ENCODE data around the gene KCNK18. TPM values are rescaled to one million over a fixed set of nuclear protein-coding genes. Genes with fewer than 3 reads are reported as not detected.
"Not testable (repeated sequence)": the region's sequence is repeated elsewhere in the genome, so short reads cannot be mapped to it uniquely, and the experiment has no call there.

Gene KCNK18
- total RNA-seq, 1 experiment from 2014 or later = not detected

DNA sequence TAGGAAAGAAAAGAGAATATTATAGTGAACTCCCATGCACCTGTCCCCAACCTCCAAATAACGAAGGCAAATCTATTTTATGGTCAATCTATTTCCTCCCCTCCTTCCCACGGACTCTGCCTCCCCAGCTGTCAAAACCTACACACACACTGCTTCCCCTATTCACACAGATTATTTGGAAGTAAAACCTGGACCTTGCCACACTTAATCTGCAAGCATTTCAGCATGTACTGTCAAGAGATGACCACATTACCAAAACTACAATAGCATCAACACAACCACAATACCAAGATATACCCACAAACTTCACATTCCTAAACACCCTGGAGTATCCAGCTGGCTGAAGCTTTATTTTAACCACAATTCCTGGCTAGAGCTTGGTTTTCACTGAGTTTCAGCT lies 27.8 kb upstream of the KCNK18 start:
- DNase-seq (ENCODE audit: extremely low read depth, low read depth) = no peak

DNA sequence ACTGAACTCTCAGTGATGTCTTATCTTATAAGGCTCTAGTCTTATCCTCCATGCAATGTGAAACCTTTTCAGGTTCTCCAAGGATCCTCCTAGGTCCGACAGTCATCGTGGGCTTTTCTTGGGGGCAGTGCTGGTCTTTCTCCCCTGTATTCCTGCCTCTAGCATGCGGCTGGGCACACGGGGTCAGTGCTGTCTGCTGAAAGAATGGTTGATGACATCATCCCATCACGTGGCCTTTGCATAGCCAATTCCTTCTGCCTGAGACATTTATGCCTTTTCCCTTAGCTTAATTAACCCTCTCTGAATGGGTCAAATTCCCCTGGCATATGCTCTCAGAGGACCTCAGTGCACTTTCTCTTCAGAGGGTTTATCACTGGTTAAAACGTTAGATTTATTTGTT lies 27.0 kb upstream of the KCNK18 start:
- DNase-seq (ENCODE audit: extremely low read depth, low read depth) = no peak

DNA sequence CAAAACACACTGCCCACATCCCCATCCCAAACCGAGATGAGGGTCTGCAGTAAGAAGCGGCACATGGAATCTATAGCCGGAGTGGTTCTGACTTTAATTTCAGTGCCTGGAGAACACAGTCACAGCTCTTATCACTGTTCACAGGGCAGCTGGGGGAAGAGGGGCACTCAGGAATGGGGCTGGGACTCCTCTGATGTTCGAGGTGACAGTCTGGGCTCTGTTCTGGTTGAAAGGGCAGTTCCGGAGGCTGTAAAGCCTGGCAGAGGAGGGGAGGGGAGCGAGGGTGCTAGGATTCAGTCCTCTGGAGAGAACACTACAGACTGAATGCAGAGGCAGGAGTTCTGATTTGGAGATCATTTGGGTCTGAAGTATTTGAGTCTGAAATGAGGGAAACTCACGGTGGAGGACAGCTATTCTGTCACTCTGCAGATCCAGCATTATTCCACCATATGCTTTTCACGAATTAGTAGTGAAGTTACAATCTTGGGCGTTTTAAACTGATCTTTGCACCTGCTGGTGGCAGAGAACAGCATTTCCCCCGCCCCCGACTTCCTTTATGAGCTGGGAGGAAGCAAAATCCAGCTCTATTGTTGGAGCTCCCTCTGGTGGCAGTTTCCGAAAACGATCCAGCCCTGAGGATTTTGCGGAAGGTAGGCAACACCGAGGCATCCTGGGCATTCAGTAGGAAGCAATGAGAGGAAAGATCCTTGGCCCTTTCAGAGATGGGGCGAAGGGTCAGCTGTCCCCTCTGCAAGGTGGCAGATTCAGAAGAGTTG lies 22.7 kb upstream of the KCNK18 start:
- peak; percentile 82 for DNase-seq (ENCODE audit: extremely low read depth, low read depth)

DNA sequence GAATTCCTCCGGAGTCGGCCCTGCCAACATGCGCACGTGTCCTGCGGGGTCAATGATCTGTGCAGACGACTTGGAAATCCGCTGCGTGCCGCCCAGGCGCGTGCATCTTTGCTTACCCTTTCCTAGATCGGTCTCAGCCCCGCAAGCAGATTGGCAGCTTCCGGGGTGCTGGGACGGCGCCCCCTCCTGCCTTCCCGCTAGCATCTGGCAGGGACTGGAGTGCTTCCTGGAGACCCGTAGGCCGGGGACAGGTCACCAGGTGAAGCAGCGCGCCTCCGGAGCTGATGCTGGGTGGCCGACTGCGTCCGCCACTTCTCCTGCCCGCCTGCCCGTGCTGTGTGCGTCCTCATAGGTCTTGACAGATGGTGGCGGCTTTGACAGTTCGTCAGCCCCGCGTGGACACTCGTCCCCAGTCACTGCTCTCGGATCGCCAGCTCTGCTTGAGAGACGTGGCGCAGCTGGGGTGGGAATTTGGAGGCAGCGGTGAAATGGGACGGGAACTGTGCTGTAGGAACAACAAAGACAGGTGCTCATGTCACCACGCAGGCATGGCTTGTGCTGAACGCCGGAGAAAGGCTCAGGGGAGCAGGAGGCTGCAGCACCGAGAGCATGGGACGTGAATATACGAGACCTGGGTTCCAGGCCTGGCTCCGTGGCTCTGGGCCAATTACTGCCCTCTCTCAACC lies 21.9 kb upstream of the KCNK18 start:
- DNase-seq (ENCODE audit: extremely low read depth, low read depth) = no peak

DNA sequence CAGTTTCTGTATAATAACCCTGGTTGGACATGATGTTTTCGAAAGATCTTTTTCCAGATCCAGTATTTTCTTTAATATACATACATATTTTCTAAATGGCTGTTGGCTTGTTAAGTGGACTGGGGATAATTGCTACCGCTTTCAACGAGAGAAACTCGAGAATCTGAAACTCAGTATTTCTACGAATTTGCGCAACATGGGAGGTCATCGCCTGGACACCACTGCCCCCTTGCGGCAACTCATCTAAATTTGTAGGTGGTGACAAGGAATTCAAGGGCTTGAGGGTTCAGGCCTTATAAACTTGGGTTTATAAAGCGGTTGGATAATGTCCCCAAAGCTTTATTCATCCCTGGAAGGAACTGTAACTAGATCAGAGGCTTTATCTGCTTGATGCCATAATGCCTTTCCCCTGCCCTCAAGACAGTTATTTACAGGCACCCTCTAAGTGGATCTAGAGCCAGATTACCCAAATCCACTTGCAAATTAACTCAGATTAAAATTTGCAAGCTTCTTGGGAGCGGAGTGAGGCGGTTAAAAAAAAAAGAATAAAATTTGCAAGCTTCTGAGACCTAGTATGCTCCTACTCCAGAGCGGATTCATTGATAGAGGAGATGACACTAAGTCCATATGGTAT lies 21.3 kb upstream of the KCNK18 start:
- peak; percentile 74 for DNase-seq (ENCODE audit: extremely low read depth, low read depth)

DNA sequence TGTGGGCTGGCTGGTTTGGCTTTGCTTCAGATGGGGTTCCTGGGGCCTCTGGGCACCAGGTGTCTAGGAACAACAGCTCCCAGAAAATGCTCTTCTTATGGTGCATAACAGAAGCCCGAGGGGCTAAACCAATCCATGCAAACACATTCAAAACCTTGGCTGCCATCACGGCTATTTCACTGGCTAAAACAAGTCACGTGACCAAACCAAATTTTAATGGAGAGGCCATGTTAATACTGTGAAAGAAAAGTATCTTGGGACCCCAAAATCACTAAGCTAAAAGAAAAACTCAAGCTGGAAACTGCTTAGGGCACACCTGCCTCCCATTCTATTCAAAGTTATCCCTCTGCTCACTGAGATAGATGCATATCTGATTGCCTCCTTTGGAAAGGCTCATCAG lies 19.1 kb upstream of the KCNK18 start:
- DNase-seq (ENCODE audit: extremely low read depth, low read depth) = no peak

DNA sequence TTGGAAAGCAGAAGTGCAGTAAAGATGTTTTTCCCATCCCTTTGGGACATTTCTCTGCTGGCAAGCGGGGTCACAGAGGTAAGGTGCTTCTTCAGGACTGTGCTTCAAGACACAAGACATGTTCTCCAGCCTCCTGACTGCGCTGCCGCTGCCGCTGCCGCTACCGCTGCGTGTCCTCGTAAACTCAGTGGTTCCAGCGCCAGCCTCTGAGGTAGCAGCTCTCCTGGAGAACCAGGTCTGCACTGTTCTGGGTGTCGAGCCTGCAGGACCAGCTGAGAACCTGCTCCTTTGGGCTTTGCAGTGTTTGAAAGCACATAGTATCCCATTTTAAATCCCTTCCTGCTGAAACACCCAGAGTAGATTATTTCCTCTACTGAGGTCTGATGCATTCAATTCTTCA lies 13.0 kb upstream of the KCNK18 start:
- no peak for DNase-seq (ENCODE audit: extremely low read depth, low read depth)

DNA sequence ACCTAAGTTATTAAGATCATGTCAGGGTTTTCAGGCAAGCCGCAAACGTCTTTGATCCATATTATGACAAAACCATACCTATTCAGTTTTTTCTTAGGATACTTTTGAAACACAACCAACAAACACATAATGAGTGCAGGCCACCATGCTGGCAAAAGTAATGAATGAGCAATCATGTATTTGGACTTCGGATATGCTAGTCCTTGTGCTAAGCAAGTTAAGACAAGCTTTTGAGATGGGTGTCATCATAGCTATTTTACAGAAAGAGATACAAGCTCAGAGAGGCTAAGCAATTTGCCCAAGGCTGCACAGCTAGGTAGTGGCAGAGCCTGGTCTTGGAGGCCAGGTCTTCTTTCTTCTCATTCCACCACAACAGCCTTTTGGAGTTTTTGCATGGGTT lies 12.5 kb upstream of the KCNK18 start:
- no peak for DNase-seq (ENCODE audit: extremely low read depth, low read depth)

DNA sequence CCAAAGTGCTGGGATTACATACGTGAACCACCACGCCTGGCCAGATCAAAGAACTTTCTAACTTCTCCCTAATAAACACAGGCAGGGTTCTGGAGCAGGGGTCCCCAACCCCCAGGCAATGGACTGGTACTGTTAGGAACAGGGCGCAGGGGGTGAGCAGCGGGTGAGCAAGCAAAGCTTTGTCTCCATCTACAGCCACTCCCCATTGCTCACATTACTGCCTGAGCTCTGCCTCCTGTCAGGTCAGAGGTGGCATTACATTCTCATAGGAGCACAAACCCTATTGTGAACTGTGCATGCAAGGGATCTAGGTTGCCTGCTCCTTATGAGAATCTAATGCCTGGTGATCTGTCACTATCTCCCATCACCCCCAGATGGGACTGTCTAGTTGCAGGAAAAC lies 11.5 kb upstream of the KCNK18 start:
- DNase-seq (ENCODE audit: extremely low read depth, low read depth) = not testable (repeated sequence)

DNA sequence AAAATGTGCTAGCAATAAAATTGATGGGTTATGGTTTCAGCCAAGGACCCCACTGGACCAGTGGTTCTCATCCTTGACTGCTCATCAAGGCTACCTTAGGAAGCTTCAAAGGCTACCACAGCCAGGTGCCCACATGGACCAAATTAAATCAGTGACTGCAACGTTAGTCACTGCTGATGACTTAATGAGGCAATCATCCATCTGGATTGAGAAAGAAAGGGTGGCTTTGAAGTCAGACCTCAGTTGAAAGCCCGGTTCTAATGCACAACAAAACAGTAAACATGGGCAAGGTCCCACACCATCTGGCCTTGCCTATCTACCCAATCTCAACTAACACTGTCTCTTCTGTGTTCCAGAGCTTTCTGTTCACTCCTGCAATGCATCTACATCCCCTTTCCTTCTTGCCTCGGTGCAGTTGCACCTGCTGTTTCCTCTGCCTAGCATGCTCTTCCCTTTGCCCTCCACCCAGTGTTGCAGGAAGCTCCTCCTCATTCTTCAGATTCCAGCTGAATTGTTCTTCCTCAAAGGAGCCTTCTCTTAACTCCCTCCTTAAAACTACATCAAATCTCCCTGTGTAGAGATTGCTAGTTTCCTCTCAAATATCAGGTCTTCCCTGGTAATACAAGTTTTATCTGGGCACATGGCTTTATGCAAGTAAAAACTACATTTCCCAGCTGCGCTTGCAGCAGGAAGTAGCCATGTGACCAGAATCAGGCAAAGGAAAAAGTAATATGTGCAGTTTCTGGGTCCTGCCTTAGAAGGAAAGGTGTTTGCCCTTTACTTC lies 10.3 kb upstream of the KCNK18 start:
- DNase-seq (ENCODE audit: extremely low read depth, low read depth) = no peak

DNA sequence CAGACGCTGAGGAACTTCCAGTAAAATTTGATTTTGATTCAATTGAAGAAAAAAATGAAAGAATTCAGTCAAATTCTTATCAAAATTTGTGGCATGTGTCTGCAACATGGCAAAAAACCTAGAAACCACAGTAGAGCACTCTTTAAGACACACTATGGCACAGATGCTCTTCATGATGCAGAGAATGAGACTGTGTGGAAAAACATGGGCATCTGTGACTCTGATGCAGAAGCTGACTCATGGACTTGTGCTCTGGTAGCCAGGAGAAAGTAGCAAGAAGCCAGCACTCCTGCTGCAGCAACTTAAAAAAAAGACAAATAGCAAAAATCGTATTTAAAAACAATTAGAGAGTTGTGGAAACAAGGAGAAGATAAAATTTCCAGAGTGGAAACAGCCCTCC lies 8.9 kb upstream of the KCNK18 start:
- DNase-seq (ENCODE audit: extremely low read depth, low read depth) = no peak

DNA sequence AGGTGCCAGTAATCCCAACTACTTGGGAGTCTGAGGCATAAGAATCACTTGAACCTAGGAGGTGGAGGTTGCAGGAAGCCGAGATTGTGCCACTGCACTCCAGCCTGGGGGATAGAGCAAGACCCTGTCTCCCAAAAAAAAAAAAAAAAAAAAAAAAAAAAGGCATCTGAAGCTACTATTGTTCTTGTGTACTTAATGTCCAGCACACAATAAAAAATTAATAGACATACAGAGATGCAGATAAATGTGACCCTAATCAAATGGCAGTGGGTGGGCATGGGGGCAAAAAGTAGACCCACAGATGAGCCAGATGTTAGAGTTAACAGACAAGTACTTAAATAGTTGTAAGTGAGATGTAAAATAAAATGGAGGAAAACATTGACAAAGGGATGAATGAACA lies 7.7 kb upstream of the KCNK18 start:
- no peak for DNase-seq (ENCODE audit: extremely low read depth, low read depth)

DNA sequence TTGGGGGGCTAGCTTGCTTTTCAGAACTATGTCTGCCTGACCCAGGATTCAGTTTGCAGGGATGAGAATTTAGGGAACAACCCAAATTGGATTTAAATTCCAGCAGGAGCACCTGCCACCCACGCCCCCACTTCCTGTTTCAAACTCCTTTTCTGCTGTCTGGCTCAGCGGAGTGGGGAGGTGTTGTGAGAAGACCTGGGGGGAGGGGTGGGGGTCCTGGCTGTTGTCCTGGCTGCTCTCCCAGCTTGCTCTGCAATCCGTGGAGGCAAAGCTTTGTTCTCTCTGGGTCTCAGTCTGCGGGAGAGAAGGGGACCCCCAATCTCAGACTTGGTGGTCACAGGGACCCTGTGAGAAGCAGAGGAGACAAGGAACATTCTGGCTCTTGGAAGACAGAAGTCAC lies 799 bp downstream of the KCNK18 start:
- DNase-seq (ENCODE audit: extremely low read depth, low read depth) = no peak

DNA sequence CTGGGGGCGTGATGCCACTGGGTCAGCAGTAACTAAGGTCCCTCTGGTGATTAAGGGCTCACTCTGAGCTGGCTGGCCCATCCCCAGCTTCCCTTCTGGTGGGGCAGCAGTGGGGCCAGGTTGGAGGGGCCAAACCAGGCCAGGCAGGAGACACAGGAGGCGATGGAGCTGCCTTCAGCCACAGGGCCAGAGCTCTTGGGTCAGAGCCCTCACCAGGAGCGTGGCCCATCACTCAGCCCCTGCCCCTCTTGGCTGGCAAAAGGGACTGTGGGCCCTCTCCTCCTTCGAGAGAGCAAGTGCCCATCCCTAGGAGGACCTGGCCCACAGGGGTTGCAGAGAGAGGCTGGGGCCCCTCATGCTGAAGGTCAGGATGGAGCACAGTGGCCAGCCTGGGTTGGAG lies 4.5 kb downstream of the KCNK18 start:
- no peak for DNase-seq (ENCODE audit: extremely low read depth, low read depth)

DNA sequence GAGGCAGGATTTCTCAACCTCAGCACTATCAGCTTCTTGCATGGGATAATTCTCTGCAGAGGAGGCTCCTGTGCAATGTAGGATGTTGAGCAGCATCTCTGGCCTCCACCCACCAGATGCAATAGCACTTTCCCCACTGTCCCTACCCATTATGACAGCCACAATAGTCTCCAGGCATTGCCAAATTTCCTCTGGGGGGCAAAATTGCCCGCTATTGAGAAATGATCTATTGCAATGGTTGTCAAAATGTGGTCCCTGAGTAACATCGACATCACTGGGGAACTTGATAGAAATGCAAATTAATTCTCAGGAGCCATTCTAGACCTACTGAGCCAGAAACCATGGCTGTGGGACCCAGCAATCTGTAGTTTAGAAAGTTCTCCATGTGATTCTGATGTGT lies 7.0 kb downstream of the KCNK18 start:
- no peak for DNase-seq (ENCODE audit: extremely low read depth, low read depth)

DNA sequence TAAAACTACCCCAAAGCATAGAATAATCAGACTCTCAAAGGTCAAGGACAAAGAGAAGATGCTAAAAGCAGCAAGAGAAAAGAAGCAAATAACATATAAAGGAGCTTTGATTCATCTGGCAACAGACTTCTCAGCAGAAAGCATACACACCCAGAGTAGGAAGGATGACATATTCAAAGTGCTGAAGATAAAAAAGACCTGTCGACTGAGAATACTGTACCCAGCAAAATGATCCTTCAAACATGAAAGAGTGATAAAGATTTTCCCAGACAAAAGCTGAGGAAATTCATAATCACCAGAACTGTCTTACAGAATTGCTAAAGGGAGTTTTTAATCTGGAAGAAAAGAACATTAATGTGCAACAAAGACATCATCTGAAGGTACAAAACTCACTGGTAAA lies 14.9 kb downstream of the KCNK18 start:
- DNase-seq (ENCODE audit: extremely low read depth, low read depth) = no peak

DNA sequence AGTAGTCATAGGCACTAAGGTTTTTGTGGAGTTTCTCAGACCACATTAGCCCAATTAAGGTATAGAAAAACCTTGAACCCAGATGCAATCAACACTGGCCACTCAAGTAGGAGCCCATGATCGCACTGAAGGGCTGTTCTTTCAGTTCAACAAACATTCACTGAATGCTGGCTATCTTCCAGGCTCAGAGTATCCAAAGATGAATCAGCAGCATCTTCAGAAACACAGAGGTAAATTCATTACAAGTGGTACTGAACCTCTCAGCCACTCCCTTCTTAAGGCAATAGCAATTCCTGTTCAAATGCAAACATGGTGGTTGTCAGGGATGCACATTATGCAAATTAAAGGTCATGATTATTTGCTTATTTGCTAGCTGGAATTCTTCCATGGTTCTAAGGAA lies 17.1 kb downstream of the KCNK18 start:
- no peak for DNase-seq (ENCODE audit: extremely low read depth, low read depth)

DNA sequence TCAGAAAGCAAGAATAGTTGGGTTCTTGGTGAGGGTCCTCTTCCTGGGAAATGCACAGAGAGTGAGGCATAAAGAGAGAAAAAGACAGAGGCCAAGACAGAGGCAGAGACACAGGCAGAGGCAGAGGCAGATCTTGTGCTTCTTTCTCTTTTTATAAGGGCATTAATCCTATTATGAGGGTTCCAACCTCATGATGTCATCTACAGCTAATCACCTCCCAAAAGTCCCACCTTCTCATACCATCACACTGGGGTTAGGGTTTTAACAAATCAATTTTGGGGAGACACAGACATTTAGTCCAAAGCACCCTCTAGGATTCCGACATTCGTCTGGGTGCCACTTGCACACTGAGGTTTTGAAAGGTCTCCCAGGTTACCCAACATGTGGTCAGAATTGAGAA lies 17.8 kb downstream of the KCNK18 start:
- no peak for DNase-seq (ENCODE audit: extremely low read depth, low read depth)

DNA sequence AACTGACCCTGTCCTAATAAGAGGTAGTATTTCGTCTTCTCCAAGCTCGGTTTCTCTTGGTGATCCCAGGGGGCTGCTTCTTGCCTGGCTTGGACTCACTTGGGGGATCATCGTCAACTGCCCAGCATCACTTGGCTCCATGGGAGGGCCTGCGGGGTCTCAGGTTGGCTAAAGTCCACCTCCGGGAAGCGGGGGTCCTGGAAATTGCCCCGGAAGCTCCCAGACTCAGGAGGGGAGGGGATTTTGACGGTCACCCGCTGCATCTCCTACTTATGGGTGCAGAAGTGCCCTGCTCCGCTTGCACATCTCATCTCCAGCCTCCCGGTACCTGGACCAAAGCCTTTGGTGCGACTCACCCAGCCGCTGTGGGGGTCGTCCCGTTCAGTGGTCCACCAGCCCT lies 18.7 kb downstream of the KCNK18 start:
- DNase-seq (ENCODE audit: extremely low read depth, low read depth) = no peak

DNA sequence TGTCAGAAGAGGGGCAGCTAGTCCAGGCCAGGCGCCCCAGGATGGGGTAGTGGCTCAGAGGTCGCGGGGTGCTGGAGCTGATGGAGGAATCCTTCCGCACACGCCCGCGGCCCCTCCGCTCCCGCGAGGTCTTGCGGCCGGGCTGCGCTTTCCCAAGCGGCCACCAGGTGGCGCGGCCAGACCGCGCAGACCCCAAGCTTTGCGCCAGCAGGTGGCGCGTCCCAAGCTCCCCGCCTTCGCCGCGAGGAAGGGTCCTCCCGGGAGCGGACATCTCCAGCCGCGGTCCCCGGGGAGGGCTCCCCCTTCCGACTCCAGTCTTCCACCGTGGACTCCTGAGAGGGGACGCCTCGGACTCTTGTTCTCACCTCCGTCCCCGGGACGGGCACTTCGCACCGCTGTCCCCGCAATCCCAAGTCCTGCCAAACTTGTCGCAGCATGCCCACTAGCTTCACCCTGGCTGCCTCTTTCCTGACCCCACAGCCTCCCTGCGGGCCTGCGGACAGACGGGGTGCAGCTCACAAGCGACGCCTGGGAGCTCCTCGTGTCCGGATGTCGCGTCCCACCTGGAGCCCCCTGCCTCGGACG lies 19.4 kb downstream of the KCNK18 start:
- peak; percentile 55 for DNase-seq (ENCODE audit: extremely low read depth, low read depth)

DNA sequence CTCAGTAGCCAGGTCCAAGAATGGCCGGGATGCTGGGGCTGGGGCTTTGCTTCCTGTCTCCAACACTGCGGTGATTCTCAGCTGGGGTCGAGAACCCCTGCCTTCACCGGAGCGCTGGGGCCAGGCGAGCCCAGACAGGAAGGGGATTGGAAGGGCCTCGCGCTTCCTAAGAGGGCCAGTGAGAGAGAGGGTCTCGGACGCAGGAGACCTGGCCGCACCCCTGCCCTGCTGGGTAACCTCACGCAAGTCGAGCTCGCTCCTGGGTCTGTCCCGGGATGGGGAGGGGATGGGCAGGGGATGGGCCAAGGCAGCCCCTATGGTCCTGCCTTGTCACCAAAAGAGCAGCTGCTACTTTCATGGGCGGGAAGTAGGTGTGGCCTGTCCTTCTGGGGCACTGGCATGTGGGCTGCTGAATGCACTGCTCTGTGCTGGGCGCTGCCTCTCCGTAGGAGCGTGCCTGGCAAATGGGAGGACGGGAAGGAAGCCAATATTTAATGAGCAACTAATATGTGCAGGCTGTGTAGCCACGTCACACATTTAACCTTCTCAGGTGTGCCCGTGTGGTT lies 20.0 kb downstream of the KCNK18 start:
- peak; percentile 13 for DNase-seq (ENCODE audit: extremely low read depth, low read depth)
